T1000 (cell line): ENCODE data around the gene DPF3.
"Not testable (repeated sequence)": the region's sequence is repeated elsewhere in the genome, so short reads cannot be mapped to it uniquely, and the experiment has no call there.

Experiments
- DNase-seq: peaks from one replicate; lab custom pipeline; 2025; ENCODE audit warnings: mixed read lengths; lab: John Stamatoyannopoulos, UW

Gene DPF3

DNA sequence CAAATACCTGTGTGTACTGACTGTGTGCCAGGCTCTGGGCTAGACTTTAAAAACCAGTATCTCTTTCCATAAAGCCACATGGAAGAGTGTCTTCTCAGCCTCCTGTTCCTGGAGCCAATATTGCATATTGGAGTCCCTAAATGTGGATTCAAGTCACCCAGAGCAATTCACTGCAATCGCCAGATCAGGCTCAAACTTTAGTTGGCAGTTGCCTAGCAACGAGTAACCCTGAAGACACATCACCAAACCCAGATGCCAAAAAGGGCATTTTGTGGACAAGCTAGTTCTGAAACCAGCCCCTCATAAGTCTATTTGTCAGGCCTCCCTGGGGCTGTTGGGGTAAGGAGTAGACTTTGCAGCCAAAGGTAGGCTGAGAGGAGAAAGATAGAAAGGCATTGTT lies 13.7 kb downstream of the DPF3 start:
- no peak for DNase-seq

GRCh38 chr14:72879431-72879830 lies 14.5 kb downstream of the DPF3 start:
- DNase-seq = no peak

DNA sequence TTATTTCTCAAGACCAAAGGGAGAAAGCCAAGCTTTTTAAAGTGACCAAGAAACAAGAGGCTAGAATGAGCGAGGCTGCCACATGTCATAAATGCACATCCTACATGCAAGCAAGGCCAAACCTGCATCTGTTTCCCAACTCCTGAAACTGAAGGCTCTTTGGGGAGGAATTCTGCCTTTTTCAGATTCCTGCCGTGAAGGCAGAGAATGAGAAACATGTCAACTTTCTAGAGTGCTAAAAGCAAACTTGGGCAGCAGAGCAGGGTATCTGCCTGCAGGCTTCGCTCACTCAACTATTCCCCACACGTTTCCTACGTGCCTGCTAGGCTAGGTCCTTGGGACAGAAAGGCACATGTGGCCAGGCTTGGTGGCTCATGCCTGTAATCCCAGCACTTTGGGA lies 15.2 kb downstream of the DPF3 start:
- no peak for DNase-seq

DNA sequence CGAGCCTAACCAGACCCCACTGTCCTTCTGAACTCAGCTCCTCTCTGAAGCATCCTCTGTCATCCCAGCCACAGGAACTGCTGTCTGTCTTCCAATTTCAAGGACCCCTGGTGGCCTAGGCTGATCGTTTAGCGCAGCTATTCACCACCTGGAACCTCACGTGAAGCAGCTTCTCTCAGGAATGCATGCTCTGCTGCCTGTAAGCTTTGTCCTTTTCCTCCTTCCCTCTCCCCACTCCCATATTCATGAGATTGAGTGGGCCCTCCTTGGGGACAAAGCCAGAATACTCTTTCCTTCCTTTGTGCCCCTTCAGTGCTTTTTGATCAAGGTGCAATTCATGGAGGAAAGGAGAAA lies 17.2 kb downstream of the DPF3 start:
- DNase-seq = no peak

DNA sequence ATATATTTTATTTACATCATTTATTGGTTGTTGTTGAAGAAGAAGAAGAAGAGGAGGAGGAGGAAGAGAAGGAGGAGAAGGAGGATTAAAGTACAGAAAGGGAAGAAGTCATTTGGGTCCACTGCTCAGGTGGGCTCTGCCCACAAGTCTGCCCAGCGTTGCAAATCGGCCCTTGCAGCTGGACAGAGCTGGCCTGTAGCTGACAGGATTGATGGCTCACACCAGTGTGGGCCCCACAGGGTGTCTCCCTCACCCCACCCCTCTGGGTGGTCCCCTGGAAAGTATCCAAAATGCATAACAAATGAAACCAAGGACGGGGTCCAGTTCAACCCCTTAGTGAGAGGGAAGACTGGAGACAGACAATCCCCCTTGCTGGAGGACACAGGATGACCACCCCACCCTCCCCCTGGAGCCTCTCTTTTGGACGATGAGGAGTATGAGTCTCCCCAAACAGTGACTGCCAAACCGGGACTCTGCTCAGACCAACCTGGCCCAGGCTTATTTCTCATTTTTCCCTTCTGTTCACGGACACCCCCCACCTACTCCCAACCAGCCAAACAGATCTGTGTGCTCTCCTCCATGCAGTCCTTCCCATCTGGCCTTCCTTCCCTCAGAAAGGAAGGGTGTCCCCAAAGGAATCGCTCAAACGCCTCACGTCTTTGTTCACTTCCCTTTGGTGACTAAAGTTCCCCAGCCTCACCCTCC lies 17.7 kb downstream of the DPF3 start:
- DNase-seq = no peak

DNA sequence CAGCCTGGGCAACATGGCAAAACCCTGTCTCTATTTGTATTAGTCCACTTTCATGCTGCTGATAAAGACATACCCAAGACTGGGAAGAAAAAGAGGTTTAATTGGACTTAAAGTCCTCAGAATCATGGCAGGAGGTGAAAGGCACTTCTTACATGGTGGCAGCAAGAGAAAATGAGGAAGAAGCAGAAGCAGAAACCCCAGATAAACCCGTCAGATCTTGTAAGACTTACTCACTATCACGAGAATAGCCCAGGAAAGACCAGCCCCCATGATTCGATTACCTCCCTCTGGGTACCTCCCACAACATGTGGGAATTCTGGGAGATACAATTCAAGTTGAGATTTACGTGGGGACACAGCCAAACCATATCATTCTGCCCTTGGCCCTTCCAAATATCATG lies 23.0 kb downstream of the DPF3 start:
- DNase-seq = not testable (repeated sequence)

DNA sequence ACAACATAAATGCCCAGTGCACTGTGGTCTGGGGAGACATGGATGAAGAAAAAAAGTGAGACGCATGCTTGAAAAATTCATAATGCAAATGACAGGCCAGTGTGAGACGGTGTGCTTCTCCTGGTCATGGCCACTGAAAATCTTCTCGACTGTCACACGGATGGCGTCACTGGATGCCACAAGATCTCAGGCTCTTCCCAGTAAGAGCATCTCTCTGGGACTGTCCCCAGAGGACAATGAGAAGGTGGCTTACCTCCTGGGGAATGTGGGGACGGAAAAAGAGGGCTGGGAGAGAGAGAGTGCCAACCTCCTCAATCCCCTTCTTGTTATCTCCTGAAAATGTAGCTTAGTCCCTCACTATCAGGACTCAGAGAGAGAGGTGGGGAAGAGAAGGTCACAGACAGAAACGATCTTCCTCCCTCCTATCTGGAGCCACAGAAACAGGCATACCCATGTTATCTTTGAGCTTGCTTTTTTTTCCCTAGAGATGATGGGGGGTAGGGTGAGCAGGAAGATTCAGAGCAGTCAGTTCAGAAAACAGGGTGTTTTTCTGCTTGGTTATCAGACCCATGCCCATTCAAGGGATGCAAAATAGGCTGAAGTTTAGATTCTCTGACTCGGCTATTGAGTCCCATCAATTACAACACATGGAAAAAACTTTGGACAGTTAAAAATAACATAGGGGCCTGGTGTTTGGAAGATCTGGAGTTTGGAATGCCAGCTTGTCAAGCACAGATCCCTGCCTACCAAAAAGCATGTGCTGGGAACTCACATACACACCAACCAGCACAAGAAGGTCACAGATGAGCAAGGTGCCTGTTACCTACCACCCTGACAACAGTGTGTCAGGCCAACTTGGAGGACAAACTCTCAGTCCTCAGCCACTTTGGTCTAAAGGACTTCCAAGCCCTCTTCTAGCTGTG lies 24.2 kb downstream of the DPF3 start:
- no peak for DNase-seq

- no peak for DNase-seq
Measured at GRCh38 chr14:72868500-72868899, 25.4 kb downstream of the DPF3 start.

DNA sequence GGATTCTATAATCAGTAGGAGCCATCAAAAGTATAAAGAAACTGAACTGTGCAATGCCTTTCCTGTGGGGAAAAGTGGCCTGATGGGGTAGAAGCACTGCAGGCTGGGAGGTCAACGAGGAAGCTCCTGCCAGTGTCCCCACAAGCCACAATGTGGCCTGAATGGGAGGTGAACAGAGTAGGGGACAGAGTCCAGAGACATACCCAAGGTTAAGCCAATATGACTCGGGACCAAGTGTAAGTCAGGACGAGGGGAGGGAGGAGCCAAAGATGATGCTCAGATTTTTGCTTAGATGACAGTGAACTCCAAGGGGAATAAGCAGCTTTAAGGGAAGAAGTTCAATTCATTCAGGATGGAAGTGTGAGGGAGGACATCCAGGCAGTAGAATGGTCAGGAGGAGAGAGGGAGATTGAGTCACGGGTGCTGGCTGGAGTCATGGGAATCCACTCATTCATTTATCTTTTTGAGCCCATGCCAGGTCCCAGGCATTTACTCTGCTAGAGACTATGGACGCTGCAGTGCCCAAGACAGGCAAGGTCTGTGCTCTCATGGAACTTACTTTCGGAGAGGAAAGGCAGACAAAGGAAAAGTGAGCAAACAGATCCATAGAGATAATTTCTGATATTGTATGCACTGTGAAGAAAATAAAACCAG lies 29.1 kb downstream of the DPF3 start:
- DNase-seq = no peak

DNA sequence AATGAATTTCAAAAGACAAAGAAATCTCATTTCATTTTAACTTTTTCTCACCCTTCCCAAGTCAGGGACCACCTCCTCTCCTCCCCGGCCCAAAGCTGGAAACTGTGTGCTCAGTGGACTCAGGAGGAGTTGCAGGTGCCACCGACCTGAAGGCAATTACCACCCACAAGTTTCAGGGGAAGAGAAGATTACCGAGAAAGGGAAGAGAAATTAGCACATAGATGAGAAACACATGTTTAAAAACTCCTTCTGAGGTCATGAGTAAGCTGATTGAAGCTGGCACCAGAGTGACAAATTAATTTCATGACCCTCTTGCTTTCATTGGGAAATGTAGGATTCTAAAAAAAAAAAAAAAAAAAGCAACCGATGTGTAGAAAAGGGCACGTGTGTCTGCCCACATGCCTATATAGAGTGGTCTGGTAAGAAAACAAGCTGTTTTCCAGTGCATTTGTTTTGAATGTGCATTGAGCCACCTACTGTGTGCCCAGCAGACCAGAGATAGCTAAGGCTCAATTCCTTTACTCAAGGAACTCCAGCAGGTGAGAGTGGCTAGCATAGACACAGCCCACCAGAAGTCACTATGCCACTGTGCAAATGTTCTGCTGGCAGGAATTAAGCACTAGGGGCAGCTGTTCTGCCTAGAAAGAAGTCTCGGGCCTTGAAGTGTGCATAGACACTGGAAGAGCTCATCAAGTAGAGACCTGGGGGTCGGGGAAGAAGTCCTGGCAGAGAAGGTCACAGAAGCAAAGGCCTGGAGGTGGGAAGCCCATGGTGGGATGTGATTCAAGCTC lies 30.5 kb downstream of the DPF3 start:
- no peak for DNase-seq

DNA sequence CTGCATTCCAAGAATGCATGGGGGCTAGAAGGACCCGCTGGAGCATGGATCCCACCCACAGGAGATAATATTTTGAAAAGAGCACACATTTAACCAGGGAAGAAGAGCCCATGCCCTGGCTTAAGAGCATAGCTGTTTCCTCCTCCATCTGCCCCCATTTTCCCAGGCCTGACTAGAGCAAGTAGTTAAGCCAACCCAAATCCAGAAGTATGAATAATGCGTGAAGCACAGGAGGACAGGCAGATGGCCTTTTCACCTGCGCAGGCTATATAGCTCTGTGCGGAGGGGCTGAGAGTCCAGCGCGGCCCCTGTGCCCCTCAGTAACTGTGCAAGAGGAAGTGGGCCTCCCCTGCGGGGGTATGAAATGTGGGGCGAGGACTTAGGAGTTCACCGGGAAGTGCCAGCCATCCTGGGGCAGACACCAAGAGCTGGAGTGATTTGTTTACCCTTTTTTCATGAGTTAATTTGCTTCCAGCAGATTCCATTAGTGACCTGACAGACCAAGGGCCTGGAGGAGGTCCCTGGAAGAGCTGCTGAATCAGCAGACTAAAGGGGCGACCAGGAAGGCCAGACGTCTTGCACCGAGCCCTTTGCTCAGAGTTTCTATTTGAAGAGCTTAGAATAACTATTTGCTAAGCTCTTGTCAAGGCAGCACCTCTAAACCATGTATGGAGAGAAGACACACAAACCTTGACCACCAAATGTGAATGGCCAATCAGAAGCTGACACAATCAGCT lies 37.2 kb downstream of the DPF3 start:
- DNase-seq = no peak

GRCh38 chr14:72855913-72856312 lies 38.0 kb downstream of the DPF3 start:
- no peak for DNase-seq

- no peak for DNase-seq
Measured at GRCh38 chr14:72852194-72852593, 41.7 kb downstream of the DPF3 start.

GRCh38 chr14:72851635-72852034 lies 42.3 kb downstream of the DPF3 start:
- no peak for DNase-seq

DNA sequence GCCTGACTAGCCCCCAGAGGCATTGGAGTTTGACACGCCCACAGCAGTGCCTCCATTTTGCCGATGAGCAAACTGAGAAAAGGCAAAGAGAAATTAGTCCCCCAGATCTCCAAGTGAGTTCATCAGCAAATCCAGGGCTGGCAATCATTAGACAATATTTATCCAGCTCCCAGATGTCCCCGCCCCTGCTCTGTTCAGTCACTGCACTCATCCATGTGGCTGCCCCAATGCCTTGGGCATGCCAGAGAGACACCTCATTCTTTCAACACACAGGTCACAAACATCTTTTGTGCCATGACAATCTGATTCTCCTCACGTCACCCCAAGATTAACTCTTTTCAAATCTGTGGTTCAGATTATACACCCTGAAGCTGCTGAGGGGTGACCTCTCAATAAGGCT lies 43.5 kb downstream of the DPF3 start:
- DNase-seq = no peak

GRCh38 chr14:72849222-72849621 lies 44.7 kb downstream of the DPF3 start:
- DNase-seq = no peak

GRCh38 chr14:72847721-72848120 lies 46.2 kb downstream of the DPF3 start:
- no peak for DNase-seq

- DNase-seq = no peak
Measured at GRCh38 chr14:72845683-72846082, 48.2 kb downstream of the DPF3 start.

DNA sequence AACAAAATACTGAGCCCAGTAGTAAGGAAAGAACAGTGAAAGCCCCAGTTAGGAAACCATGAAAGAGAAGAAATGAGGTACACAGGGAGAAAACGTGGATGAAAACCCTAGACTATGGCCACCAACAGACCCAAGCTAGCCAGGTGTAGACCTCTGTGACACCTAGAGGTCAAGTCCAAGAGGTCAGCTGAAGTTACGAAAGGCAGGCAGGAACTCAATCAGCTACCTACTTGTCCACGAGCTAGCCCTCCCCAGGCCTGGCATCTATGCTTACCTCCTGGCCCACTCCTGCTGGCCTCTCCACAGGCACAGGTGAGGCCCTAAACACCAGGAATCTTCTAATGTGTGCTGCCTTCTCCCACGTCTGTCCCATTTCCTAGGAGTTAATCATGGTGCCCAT lies 48.7 kb downstream of the DPF3 start:
- no peak for DNase-seq

DNA sequence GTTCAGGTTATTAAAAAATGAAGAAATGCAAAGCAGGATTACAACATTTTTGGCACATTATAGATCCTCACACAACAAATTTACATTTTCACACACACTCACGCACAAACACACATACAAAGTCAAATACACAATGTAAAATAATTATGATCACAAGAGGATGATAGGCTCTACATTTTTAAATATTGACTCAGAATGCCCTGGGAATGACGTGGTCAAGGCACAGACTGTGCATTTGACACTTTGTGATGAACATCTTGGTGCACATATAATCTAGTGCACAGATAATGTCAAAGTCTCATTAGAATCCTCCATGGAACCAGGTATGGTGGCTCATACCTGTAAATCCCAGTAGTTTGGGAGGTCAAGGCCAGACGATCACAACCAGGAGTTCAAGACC lies 49.4 kb downstream of the DPF3 start:
- no peak for DNase-seq
